HCT116 (cell line): ENCODE measurements around the gene PLCD3. TPM values are rescaled to one million over a fixed set of nuclear protein-coding genes. Genes with fewer than 3 reads are reported as not detected.

ENCODE experiments used
- ATAC-seq: fragments of 200-7000 bp; cut with Tn5 transposase; 2 replicates; pipeline ENCODE4 v1.9.1; 2020; ENCODE audit warnings: mild to moderate bottlenecking, moderate library complexity
- BruUV-seq: library from RNA; stranded (reverse); fragments of 400-500 nt; replicated peaks from 2 replicates; lab custom pipeline; 2021; lab: Mats Ljungman, UMichigan
- CTCF ChIA-PET: fragments of 300-600 bp; sonication (Branson Sonifier 250); formaldehyde crosslinking; loops from one replicate; lab custom pipeline; 2021; ENCODE audit warnings: antibody characterized with exemption; lab: Charles Lee
- POLR2A ChIA-PET: fragments of 300-600, 350-600 bp; sonication (Branson Sonifier 250); formaldehyde crosslinking; loops from one replicate; lab custom pipeline; 2021; ENCODE audit warnings: antibody characterized with exemption; lab: Charles Lee
- RAD21 ChIA-PET, 2 experiments: fragments of 300-600 bp; sonication (Branson Sonifier 250); formaldehyde crosslinking; loops; one replicate each; lab custom pipeline; 2023; ENCODE audit warnings: low total read pairs in 2 of 2; ENCODE audit not compliant: uncharacterized antibody in 2 of 2, unreplicated experiment in 2 of 2, low non-redundant PET in 1 of 2; lab: Charles Lee
- DNase-seq: peaks from one replicate; pipeline ENCODE4 v3.0.0-alpha.2; 2010; ENCODE audit warnings: low read depth, low spot score
- H2AFZ ChIP-seq: fragments of 200-600 bp; shearing (Covaris generic), sonication (generic); 2 replicates; pipeline ENCODE4 v1.6.1; 2017; ENCODE audit warnings: low read depth, mixed run types, mixed read lengths, antibody characterized with exemption, low read length; ENCODE audit not compliant: poor library complexity, severe bottlenecking
- H3K27ac ChIP-seq: 2 replicates; pipeline ENCODE4 v1.5.1; 2012; ENCODE audit warnings: low read depth, low read length
- H3K27me3 ChIP-seq: fragments of 200-600 bp; sonication (generic); 2 replicates; pipeline ENCODE4 v1.6.1; 2016; ENCODE audit warnings: mixed run types, low read length, mixed read lengths; ENCODE audit not compliant: insufficient read depth
- H3K36me3 ChIP-seq, 2 experiments: fragments of 200-500 bp in 1 of 2; fragments of 200-600 bp in 1 of 2; sonication (Bioruptor generic) in 1 of 2; sonication (generic) in 1 of 2; 2 replicates each; pipeline versions ENCODE4 v1.5.1 to v1.6.1; 2014 to 2016; ENCODE audit warnings: low read length in 2 of 2, inconsistent platforms in 1 of 2, mixed read lengths in 1 of 2, mixed run types in 1 of 2; ENCODE audit not compliant: insufficient read depth in 2 of 2, control insufficient read depth in 1 of 2
- H3K4me1 ChIP-seq, 2 experiments: fragments of 200-600 bp in 1 of 2; sonication (generic) in 1 of 2; 2 replicates each; pipeline versions ENCODE4 v1.5.1 to v1.6.1; 2012 to 2017; ENCODE audit warnings: low read length in 2 of 2, inconsistent platforms in 1 of 2, mild to moderate bottlenecking in 1 of 2, mixed read lengths in 1 of 2, mixed run types in 1 of 2, moderate library complexity in 1 of 2; ENCODE audit not compliant: insufficient read depth in 2 of 2, control insufficient read depth in 1 of 2
- H3K4me2 ChIP-seq: fragments of 200-600 bp; sonication (generic); 2 replicates; pipeline ENCODE4 v1.6.1; 2017; ENCODE audit warnings: mixed run types, low read length, mixed read lengths
- H3K4me3 ChIP-seq, 2 experiments: fragments of 200-600 bp in 1 of 2; sonication (generic) in 1 of 2; replicated peaks in 1 of 2; 2 replicates each; pipeline ENCODE4 v1.5.1; 2011 to 2016; ENCODE audit warnings: low read length in 2 of 2, control low read depth in 1 of 2, low read depth in 1 of 2, mild to moderate bottlenecking in 1 of 2, mixed read lengths in 1 of 2, mixed run types in 1 of 2
- H3K79me2 ChIP-seq: fragments of 200-600 bp; sonication (generic); 2 replicates; pipeline ENCODE4 v1.6.1; 2017; ENCODE audit warnings: mild to moderate bottlenecking, mixed run types, low read length, moderate library complexity, mixed read lengths; ENCODE audit not compliant: insufficient read depth
- H3K9ac ChIP-seq: fragments of 200-600 bp; sonication (generic); 2 replicates; pipeline ENCODE4 v1.6.1; 2016; ENCODE audit warnings: low read length, mixed read lengths
- H3K9me2 ChIP-seq: fragments of 200-600 bp; sonication (generic), shearing (Covaris generic); 2 replicates; pipeline ENCODE4 v1.6.1; 2017; ENCODE audit warnings: mixed run types, mild to moderate bottlenecking, moderate library complexity; ENCODE audit not compliant: insufficient read depth
- H3K9me3 ChIP-seq, 2 experiments: fragments of 200-500 bp in 1 of 2; fragments of 200-600 bp in 1 of 2; sonication (Bioruptor generic) in 1 of 2; sonication (generic) in 1 of 2; 2 replicates each; pipeline ENCODE4 v1.6.1; 2014 to 2017; ENCODE audit warnings: low read length in 2 of 2, mixed read lengths in 2 of 2, inconsistent platforms in 1 of 2, low read depth in 1 of 2, mild to moderate bottlenecking in 1 of 2, mixed run types in 1 of 2, moderate library complexity in 1 of 2; ENCODE audit not compliant: control insufficient read depth in 1 of 2, insufficient read depth in 1 of 2
- H4K20me1 ChIP-seq: fragments of 200-600 bp; sonication (generic), shearing (Covaris generic); 2 replicates; pipeline ENCODE4 v1.6.1; 2017; ENCODE audit warnings: mixed run types, mild to moderate bottlenecking, moderate library complexity; ENCODE audit not compliant: insufficient read depth
- ATF3 ChIP-seq: IDR thresholded peaks from 2 replicates; pipeline ENCODE4 v1.6.1; 2012
- EZH2phosphoT487 ChIP-seq: fragments of 200-600 bp; IDR thresholded peaks from 2 replicates; pipeline ENCODE4 v1.6.1; 2018; ENCODE audit warnings: antibody characterized with exemption, borderline replicate concordance
- JUND ChIP-seq: IDR thresholded peaks from 2 replicates; pipeline ENCODE4 v1.6.1; 2012
- MAX ChIP-seq: IDR thresholded peaks from 2 replicates; pipeline ENCODE4 v1.6.1; 2012
- REST ChIP-seq: IDR thresholded peaks from 2 replicates; pipeline ENCODE4 v1.6.1; 2012; ENCODE audit warnings: low read depth
- SRF ChIP-seq: IDR thresholded peaks from 2 replicates; pipeline ENCODE4 v1.6.1; 2012; ENCODE audit warnings: low read depth
- intact Hi-C: fragments of 100-400 bp; cut with micrococcal nuclease; formaldehyde crosslinking; loops from 2 replicates; pipeline ENCODE4 v1.10.0; 2022
- total RNA-seq: library from RNA; stranded (reverse); gene quantifications from one replicate; pipeline ENCODE4 v1.2.1, GENCODE V29; 2021; ENCODE audit not compliant: unreplicated experiment

Gene PLCD3
- total RNA-seq, 1 experiment from 2014 or later = 197 TPM

- H2AFZ ChIP-seq = no peak overlapping the region
- peaks cover 52% of the 10 kb centered on the region for H3K79me2 ChIP-seq
- peak overlapping the region; percentile 100 for H3K4me2 ChIP-seq
- H3K9ac ChIP-seq = peak overlapping the region; percentile 82
- no peaks in the 10 kb centered on the region for H3K36me3 ChIP-seq
- H3K9me3 ChIP-seq = no peaks in the 10 kb centered on the region
- no peaks in the 10 kb centered on the region for H3K9me2 ChIP-seq
- DNase-seq (no peak), ATAC-seq (no peak)
- ChIA-PET CTCF (interaction anchor here (0.6 to 1.5 kb wide), 4 partner anchors 22 to 1474 kb away, joined by 3 to 6 read pairs (median 4); partner anchors contain the start of gene NMT1), RAD21 (no interaction called here), POLR2A (interaction anchor here (3.2 kb wide), 1 partner anchor 18 kb away, joined by 15 read pairs; the partner anchor contains the start of gene HEXIM1)
- H3K27me3 ChIP-seq = no peaks in the 10 kb centered on the region
- H3K4me1 ChIP-seq = peaks cover 56 to 74% of the 10 kb centered on the region in 2 experiments
- peak overlapping the region; percentile 89 for H3K27ac ChIP-seq
- intact Hi-C loops = loop anchor here (5.0 to 10.0 kb wide), 3 partner anchors 69 to 356 kb away; partner anchors contain the start of gene NMT1
- peak overlapping the region; percentile 84 to 86 for H3K4me3 ChIP-seq
- BruUV-seq = TSS peak; percentile 61
- TF ChIP-seq MAX (no peak), EZH2phosphoT487 (no peak), SRF (no peak), JUND (no peak), ATF3 (no peak), REST (no peak)
- no peaks in the 10 kb centered on the region for H4K20me1 ChIP-seq
These were observed 1.4 kb downstream of the PLCD3 start for GRCh38 chr17:45130681-45131615.
